Liver (tissue), 3 donors: Measurements from ENCODE around the gene HEXIM1.

Experiments
- HNF4A ChIP-seq, 2 donors: conservative IDR thresholded peaks; 2 replicates each; pipeline ENCODE4 v1.6.1; 2016; ENCODE audit warnings: antibody characterized with exemption in 2 of 2, mild to moderate bottlenecking in 2 of 2
- JUND ChIP-seq, 2 donors: IDR thresholded peaks; 2 replicates each; pipeline ENCODE4 v1.6.1; 2016; ENCODE audit warnings: antibody characterized with exemption in 2 of 2
- TAF1 ChIP-seq: conservative IDR thresholded peaks from 2 replicates; pipeline ENCODE4 v1.6.1; 2016; ENCODE audit warnings: antibody characterized with exemption, mild to moderate bottlenecking
- YY1 ChIP-seq: IDR thresholded peaks from 2 replicates; pipeline ENCODE4 v1.6.1; 2016; ENCODE audit warnings: antibody characterized with exemption, mild to moderate bottlenecking
- TF ChIP-seq, protein P1 (sequence below): fragments of 150-350 bp; IDR thresholded peaks from 2 replicates; pipeline ENCODE4 v1.5.1; 2017; ENCODE audit warnings: improper control_type of control experiment, low read depth, low read length; ENCODE audit not compliant: missing input control
- TF ChIP-seq, protein P2 (sequence below): IDR thresholded peaks from 2 replicates; pipeline ENCODE4 v1.6.1; 2016; ENCODE audit warnings: antibody characterized with exemption, mild to moderate bottlenecking
- TF ChIP-seq, protein P3 (sequence below): IDR thresholded peaks from 2 replicates; pipeline ENCODE4 v1.6.1; 2016; ENCODE audit warnings: antibody characterized with exemption
- donor health status: healthy.
- donor health status: healthy.

- TF ChIP-seq JUND (IDR thresholded peaks at IDR 0.05) (no peak), TAF1 (no peak), YY1 (no peak), HNF4A (conservative IDR thresholded peaks at IDR 0.05) (no peak)
- TF ChIP-seq, protein P1, sequence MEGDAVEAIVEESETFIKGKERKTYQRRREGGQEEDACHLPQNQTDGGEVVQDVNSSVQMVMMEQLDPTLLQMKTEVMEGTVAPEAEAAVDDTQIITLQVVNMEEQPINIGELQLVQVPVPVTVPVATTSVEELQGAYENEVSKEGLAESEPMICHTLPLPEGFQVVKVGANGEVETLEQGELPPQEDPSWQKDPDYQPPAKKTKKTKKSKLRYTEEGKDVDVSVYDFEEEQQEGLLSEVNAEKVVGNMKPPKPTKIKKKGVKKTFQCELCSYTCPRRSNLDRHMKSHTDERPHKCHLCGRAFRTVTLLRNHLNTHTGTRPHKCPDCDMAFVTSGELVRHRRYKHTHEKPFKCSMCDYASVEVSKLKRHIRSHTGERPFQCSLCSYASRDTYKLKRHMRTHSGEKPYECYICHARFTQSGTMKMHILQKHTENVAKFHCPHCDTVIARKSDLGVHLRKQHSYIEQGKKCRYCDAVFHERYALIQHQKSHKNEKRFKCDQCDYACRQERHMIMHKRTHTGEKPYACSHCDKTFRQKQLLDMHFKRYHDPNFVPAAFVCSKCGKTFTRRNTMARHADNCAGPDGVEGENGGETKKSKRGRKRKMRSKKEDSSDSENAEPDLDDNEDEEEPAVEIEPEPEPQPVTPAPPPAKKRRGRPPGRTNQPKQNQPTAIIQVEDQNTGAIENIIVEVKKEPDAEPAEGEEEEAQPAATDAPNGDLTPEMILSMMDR, result no peak
- TF ChIP-seq, protein P2, sequence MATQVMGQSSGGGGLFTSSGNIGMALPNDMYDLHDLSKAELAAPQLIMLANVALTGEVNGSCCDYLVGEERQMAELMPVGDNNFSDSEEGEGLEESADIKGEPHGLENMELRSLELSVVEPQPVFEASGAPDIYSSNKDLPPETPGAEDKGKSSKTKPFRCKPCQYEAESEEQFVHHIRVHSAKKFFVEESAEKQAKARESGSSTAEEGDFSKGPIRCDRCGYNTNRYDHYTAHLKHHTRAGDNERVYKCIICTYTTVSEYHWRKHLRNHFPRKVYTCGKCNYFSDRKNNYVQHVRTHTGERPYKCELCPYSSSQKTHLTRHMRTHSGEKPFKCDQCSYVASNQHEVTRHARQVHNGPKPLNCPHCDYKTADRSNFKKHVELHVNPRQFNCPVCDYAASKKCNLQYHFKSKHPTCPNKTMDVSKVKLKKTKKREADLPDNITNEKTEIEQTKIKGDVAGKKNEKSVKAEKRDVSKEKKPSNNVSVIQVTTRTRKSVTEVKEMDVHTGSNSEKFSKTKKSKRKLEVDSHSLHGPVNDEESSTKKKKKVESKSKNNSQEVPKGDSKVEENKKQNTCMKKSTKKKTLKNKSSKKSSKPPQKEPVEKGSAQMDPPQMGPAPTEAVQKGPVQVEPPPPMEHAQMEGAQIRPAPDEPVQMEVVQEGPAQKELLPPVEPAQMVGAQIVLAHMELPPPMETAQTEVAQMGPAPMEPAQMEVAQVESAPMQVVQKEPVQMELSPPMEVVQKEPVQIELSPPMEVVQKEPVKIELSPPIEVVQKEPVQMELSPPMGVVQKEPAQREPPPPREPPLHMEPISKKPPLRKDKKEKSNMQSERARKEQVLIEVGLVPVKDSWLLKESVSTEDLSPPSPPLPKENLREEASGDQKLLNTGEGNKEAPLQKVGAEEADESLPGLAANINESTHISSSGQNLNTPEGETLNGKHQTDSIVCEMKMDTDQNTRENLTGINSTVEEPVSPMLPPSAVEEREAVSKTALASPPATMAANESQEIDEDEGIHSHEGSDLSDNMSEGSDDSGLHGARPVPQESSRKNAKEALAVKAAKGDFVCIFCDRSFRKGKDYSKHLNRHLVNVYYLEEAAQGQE, result no peak
- TF ChIP-seq, protein P3, sequence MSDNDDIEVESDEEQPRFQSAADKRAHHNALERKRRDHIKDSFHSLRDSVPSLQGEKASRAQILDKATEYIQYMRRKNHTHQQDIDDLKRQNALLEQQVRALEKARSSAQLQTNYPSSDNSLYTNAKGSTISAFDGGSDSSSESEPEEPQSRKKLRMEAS, result no peak
Observed at GRCh38 chr17:45144199-45145034, 3.9 kb upstream of the HEXIM1 start.
